DND-41 (cell line): Measurements from ENCODE around the gene KCP.

Source experiments
- ATAC-seq: fragments of 200-7000 bp; cut with Tn5 transposase; 3 replicates; pipeline ENCODE4 v1.9.1; 2021; ENCODE audit warnings: low read depth; ENCODE audit not compliant: insufficient read depth
- DNase-seq: peaks from one replicate; pipeline ENCODE4 v3.0.0-alpha.2; 2020
- H2AFZ ChIP-seq: 2 replicates; pipeline ENCODE4 v1.6.0; 2012; ENCODE audit warnings: low read depth, low read length
- H3K27ac ChIP-seq: 2 replicates; pipeline ENCODE4 v1.5.1; 2012; ENCODE audit warnings: low read length, inconsistent platforms
- H3K27me3 ChIP-seq: fragments of 200-600 bp; sonication (generic); 2 replicates; pipeline ENCODE4 v1.6.0; 2012; ENCODE audit warnings: low read length, mild to moderate bottlenecking, inconsistent platforms; ENCODE audit not compliant: insufficient read depth, poor library complexity
- H3K36me3 ChIP-seq: 2 replicates; pipeline ENCODE4 v1.5.1; 2012; ENCODE audit warnings: low read length, inconsistent platforms; ENCODE audit not compliant: insufficient read depth
- H3K4me1 ChIP-seq: 2 replicates; pipeline ENCODE4 v1.5.1; 2012; ENCODE audit warnings: mild to moderate bottlenecking, low read length; ENCODE audit not compliant: insufficient read depth
- H3K4me2 ChIP-seq: 2 replicates; pipeline ENCODE4 v1.6.0; 2012; ENCODE audit warnings: mild to moderate bottlenecking, moderate library complexity, low read length, inconsistent platforms; ENCODE audit not compliant: insufficient read depth
- H3K4me3 ChIP-seq, 2 experiments: fragments of 200-600 bp in 1 of 2; shearing (Covaris generic) in 1 of 2; 2 replicates each; pipeline ENCODE4 v1.5.1; 2012 to 2016; ENCODE audit warnings: inconsistent platforms in 2 of 2, low read length in 2 of 2, mild to moderate bottlenecking in 2 of 2, low read depth in 1 of 2, moderate library complexity in 1 of 2
- H3K79me2 ChIP-seq: 2 replicates; pipeline ENCODE4 v1.6.0; 2012; ENCODE audit warnings: low read length, inconsistent platforms; ENCODE audit not compliant: insufficient read depth
- H3K9ac ChIP-seq: 2 replicates; pipeline ENCODE4 v1.6.0; 2012; ENCODE audit warnings: low read depth, mild to moderate bottlenecking, inconsistent platforms, low read length, moderate library complexity
- H3K9me3 ChIP-seq: 2 replicates; pipeline ENCODE4 v1.5.1; 2012; ENCODE audit warnings: low read length, moderate library complexity, mild to moderate bottlenecking, inconsistent platforms; ENCODE audit not compliant: insufficient read depth, severe bottlenecking
- H4K20me1 ChIP-seq: 2 replicates; pipeline ENCODE4 v1.6.0; 2012; ENCODE audit warnings: low read length; ENCODE audit not compliant: insufficient read depth
- EZH2 ChIP-seq: IDR thresholded peaks from 3 replicates; pipeline ENCODE4 v1.6.1; 2012; ENCODE audit warnings: borderline replicate concordance, low read depth, mild to moderate bottlenecking, moderate library complexity, low read length, inconsistent platforms; ENCODE audit not compliant: severe bottlenecking
- TF ChIP-seq, protein P1 (sequence below): IDR thresholded peaks from 2 replicates; pipeline ENCODE4 v1.5.1; 2012; ENCODE audit warnings: borderline replicate concordance, low read length, moderate library complexity, mild to moderate bottlenecking; ENCODE audit not compliant: poor library complexity, severe bottlenecking; ENCODE audit errors: extremely low read depth

KCP gene

DNA sequence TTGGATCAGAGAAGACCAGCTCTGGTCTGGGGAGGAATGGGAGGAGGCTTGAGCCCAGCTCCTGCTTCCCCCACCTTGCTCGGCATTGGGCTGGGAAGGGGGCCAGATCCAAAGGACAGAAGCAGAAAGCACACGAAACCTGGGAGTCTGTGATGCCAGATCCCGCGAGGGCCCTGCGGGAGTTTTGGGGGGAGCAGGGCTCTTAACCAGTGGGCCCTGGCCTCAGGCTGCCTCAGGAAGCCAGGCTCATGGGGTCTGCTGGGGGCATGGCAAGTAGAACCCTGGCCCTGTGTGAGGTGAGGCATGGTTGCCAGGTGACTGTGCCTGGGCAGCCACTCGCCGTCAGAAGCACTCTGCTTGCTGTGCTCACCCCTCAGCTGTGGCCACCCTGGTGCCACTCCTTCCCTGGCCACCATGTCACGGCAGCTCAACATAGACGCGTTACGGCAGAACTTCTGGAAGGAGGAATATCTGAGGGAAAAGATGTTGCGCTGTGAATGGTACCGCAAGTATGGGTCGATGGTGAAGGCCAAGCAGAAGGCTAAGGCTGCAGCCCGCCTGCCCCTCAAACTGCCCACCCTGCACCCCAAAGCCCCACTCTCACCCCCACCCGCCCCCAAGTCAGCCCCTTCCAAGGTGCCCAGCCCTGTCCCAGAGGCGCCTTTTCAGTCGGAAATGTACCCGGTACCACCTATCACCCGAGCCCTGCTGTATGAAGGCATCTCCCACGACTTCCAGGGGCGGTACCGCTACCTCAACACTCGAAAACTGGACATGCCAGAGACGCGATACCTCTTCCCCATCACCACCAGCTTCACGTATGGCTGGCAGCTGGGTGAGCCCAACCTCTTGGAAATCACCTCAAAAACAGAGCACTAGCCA is 44.3 kb downstream of the KCP start:
- TF ChIP-seq, protein P1, sequence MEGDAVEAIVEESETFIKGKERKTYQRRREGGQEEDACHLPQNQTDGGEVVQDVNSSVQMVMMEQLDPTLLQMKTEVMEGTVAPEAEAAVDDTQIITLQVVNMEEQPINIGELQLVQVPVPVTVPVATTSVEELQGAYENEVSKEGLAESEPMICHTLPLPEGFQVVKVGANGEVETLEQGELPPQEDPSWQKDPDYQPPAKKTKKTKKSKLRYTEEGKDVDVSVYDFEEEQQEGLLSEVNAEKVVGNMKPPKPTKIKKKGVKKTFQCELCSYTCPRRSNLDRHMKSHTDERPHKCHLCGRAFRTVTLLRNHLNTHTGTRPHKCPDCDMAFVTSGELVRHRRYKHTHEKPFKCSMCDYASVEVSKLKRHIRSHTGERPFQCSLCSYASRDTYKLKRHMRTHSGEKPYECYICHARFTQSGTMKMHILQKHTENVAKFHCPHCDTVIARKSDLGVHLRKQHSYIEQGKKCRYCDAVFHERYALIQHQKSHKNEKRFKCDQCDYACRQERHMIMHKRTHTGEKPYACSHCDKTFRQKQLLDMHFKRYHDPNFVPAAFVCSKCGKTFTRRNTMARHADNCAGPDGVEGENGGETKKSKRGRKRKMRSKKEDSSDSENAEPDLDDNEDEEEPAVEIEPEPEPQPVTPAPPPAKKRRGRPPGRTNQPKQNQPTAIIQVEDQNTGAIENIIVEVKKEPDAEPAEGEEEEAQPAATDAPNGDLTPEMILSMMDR, result no peak

DNA sequence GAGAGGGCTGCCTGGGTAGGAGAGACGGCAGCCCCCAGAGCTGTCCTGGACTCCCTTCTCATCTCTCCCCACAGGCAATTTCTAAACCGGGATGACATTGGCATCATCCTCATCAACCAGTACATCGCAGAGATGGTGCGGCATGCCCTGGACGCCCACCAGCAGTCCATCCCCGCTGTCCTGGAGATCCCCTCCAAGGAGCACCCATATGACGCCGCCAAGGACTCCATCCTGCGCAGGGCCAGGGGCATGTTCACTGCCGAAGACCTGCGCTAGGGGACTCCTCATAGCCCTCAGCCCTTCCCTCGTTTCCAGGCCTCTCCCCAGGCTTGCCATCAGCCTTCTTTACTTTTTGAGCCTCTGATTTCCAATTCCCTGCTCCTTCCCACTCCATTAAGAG is 45.2 kb downstream of the KCP start:
- H3K36me3 ChIP-seq, result peaks cover 25% of the 10 kb centered on the region
- no peak overlapping the region for H3K9ac ChIP-seq
- no peak overlapping the region for H3K4me2 ChIP-seq
- peaks cover 28% of the 10 kb centered on the region for H3K4me1 ChIP-seq
- H2AFZ ChIP-seq, result no peak overlapping the region
- no peak overlapping the region for H3K4me3 ChIP-seq
- H3K9me3 ChIP-seq, result no peaks in the 10 kb centered on the region
- no peak for DNase-seq
- no peak for ATAC-seq
- peaks cover 29% of the 10 kb centered on the region for H4K20me1 ChIP-seq
- H3K79me2 ChIP-seq, result peaks cover 24% of the 10 kb centered on the region
- H3K27ac ChIP-seq, result no peak overlapping the region
- TF ChIP-seq EZH2, result no peak
- TF ChIP-seq, protein P1, result no peak
- H3K27me3 ChIP-seq, result no peaks in the 10 kb centered on the region

More for the DNA sequence above, 44.3 kb downstream of the KCP start:
- no peak overlapping the region for H3K9ac ChIP-seq
- H3K79me2 ChIP-seq, result peaks cover 24% of the 10 kb centered on the region
- H2AFZ ChIP-seq, result no peak overlapping the region
- no peaks in the 10 kb centered on the region for H3K27me3 ChIP-seq
- H3K27ac ChIP-seq, result no peak overlapping the region
- H4K20me1 ChIP-seq, result peaks cover 29% of the 10 kb centered on the region
- no peak for DNase-seq
- H3K4me1 ChIP-seq, result peaks cover 29% of the 10 kb centered on the region
- peaks cover 25% of the 10 kb centered on the region for H3K36me3 ChIP-seq
- H3K9me3 ChIP-seq, result no peaks in the 10 kb centered on the region
- H3K4me2 ChIP-seq, result no peak overlapping the region
- ATAC-seq, result no peak
- H3K4me3 ChIP-seq, result no peak overlapping the region

DNA sequence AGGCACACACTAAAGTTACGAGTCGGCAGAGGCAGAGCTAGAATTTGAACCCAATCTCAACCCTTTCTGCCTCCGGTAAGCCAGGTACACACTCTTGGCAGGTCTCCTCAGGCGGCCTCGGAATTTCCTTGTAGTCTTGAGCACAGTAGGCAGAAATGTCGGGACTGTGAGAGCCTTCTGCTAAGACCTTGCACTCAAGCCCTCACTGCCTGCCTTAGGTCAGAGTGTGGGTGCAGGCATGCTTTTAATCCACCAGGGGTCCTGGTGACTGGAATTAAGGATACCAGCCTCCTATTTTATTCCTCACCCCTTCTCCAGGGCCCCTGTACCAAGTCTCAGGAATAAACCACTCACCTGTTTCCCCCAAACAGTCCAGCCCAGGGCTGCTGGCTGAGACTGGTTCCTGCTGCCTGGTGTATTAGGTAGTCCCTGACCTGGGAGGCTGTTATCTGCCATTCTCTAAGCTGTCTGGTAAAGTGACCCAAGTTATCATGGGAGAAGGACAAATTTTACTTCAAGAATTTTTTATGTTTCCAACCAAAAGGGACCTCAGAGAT is 47.0 kb downstream of the KCP start:
- Histone ChIP-seq H3K9ac (peak overlapping the region; percentile 70), H4K20me1 (peaks cover 25% of the 10 kb centered on the region), H2AFZ (peak overlapping the region; percentile 69), H3K79me2 (peaks cover 24% of the 10 kb centered on the region), H3K36me3 (peaks cover 25% of the 10 kb centered on the region), H3K27me3 (no peaks in the 10 kb centered on the region), H3K27ac (peak overlapping the region; percentile 64), H3K4me2 (peak overlapping the region; percentile 67), H3K9me3 (no peaks in the 10 kb centered on the region), H3K4me3 (peak overlapping the region; percentile 39 to 69; a peak in 3 of 4 replicates), H3K4me1 (peaks cover 18% of the 10 kb centered on the region)
- DNase-seq (peak; percentile 58), ATAC-seq (peak; percentile 49)
- TF ChIP-seq EZH2, result no peak
- TF ChIP-seq, protein P1, result peak; percentile 68
